Measurements from ENCODE around the gene GALNT7. TPM values are rescaled to one million over a fixed set of nuclear protein-coding genes. Genes with fewer than 3 reads are reported as not detected.
A peak's percentile ranks its signal among the peaks of the same experiment; 100 is the strongest.

GALNT7 gene
- total and polyA plus RNA-seq, 2 of the 13 experiments (the other 11 are each of a cell fraction or from before 2014, with no cell fraction given) = 0.08 to 0.13 TPM

DNA sequence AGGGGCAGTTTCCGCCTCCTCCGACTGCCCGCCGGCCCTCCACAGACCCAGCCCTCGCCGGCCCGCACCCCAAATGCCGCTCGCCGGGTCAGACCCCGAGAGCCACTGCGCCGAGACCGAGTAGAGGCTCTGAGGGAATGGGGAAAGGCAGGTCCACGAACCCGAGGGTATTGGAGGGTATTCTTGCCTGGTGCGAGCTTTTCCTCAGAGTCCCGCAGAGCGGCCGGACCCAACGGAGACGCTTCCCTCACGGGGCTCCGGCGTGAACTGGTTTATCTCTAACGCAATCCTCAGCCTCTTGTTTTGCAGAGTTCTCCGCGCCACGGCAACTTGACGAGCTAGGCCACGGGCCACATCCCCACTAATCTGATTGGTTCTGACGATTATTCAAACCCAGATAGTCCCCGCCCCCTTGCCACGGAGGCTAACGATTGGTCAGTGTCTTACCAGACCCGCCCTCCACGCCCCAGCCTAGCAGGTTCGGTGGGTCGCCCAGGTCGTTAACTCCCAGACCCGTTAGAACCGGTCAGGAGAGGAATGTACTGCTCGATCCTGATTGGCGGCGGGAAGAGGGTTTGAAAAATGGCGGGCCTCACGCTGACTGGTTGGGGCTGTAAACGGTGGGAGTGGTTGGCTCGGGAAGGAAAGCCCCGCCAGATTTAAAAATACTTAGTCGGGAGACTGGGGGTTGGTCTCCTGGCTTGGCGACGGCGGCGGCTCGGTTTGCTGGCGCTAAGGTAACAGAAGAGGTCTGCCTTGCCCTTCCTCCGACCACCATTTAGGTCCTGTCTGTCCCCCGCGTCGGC lies 165.7 kb downstream of the GALNT7 start, which contains the start of gene HMGB2 (continued):
- TF ChIP-seq PTBP1 (IDR thresholded peaks at IDR 0.05; ENCODE audit: low read depth, low read length, poor library complexity, severe bottlenecking) (no peak), RARA (CRISPR knock-in tag; IDR thresholded peaks at IDR 0.05) (0 out of 2 replicates have a peak, but pooled peaks have one; percentile 7), NCOA1 (CRISPR knock-in tag; IDR thresholded peaks at IDR 0.05) (no peak), HOXD1 (CRISPR knock-in tag; IDR thresholded peaks at IDR 0.05) (peak; percentile 31; the same call in 1 of the 2 replicates), CENPX (CRISPR knock-in tag; IDR thresholded peaks at IDR 0.05) (no peak), POLR2A (IDR thresholded peaks at IDR 0.05; ENCODE audit: insufficient read depth in 1 of 2, low read depth in 2 of 2, low read length in 2 of 2) (peak; percentile 99), SALL2 (CRISPR knock-in tag; IDR thresholded peaks at IDR 0.05) (peak; percentile 28; the same call in 1 of the 2 replicates), SRSF1 (optimal IDR thresholded peaks at IDR 0.05; ENCODE audit: low read depth, low read length) (peak; percentile 67), ZNF343 (CRISPR knock-in tag; IDR thresholded peaks at IDR 0.05) (no peak), FOXK2 (IDR thresholded peaks at IDR 0.05) (no peak), ZNF446 (CRISPR knock-in tag; IDR thresholded peaks at IDR 0.05) (no peak), MXD4 (CRISPR knock-in tag; IDR thresholded peaks at IDR 0.05) (peak; percentile 65), ZNF569 (CRISPR knock-in tag; IDR thresholded peaks at IDR 0.05; ENCODE audit: borderline replicate concordance) (no peak), CBX1 (IDR thresholded peaks at IDR 0.05; ENCODE audit: low read depth) (no peak), HMGXB4 (CRISPR knock-in tag; IDR thresholded peaks at IDR 0.05; ENCODE audit: borderline replicate concordance in 1 of 2, low read depth in 1 of 2) (peak; percentile 61 to 71; a peak in 3 of 4 replicates), ZNF235 (CRISPR knock-in tag; IDR thresholded peaks at IDR 0.05; ENCODE audit: borderline replicate concordance) (no peak), ZNF674 (CRISPR knock-in tag; IDR thresholded peaks at IDR 0.05; ENCODE audit: low read depth) (no peak), MYNN (CRISPR knock-in tag; IDR thresholded peaks at IDR 0.05; ENCODE audit: low read depth) (no peak)
- TF ChIP-seq, protein P1, sequence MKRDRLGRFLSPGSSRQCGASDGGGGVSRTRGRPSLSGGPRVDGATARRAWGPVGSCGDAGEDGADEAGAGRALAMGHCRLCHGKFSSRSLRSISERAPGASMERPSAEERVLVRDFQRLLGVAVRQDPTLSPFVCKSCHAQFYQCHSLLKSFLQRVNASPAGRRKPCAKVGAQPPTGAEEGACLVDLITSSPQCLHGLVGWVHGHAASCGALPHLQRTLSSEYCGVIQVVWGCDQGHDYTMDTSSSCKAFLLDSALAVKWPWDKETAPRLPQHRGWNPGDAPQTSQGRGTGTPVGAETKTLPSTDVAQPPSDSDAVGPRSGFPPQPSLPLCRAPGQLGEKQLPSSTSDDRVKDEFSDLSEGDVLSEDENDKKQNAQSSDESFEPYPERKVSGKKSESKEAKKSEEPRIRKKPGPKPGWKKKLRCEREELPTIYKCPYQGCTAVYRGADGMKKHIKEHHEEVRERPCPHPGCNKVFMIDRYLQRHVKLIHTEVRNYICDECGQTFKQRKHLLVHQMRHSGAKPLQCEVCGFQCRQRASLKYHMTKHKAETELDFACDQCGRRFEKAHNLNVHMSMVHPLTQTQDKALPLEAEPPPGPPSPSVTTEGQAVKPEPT (CRISPR knock-in tag; IDR thresholded peaks at IDR 0.05; ENCODE audit: low read depth) = no peak
- TF ChIP-seq, protein P2, sequence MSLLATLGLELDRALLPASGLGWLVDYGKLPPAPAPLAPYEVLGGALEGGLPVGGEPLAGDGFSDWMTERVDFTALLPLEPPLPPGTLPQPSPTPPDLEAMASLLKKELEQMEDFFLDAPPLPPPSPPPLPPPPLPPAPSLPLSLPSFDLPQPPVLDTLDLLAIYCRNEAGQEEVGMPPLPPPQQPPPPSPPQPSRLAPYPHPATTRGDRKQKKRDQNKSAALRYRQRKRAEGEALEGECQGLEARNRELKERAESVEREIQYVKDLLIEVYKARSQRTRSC (CRISPR knock-in tag; IDR thresholded peaks at IDR 0.05; ENCODE audit: low read depth) = 0 out of 2 replicates have a peak, but pooled peaks have one; percentile 36
- TF ChIP-seq, protein P3, sequence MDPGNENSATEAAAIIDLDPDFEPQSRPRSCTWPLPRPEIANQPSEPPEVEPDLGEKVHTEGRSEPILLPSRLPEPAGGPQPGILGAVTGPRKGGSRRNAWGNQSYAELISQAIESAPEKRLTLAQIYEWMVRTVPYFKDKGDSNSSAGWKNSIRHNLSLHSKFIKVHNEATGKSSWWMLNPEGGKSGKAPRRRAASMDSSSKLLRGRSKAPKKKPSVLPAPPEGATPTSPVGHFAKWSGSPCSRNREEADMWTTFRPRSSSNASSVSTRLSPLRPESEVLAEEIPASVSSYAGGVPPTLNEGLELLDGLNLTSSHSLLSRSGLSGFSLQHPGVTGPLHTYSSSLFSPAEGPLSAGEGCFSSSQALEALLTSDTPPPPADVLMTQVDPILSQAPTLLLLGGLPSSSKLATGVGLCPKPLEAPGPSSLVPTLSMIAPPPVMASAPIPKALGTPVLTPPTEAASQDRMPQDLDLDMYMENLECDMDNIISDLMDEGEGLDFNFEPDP (CRISPR knock-in tag; conservative IDR thresholded peaks at IDR 0.05) = no peak
- TF ChIP-seq, protein P4, sequence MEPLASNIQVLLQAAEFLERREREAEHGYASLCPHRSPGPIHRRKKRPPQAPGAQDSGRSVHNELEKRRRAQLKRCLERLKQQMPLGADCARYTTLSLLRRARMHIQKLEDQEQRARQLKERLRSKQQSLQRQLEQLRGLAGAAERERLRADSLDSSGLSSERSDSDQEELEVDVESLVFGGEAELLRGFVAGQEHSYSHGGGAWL (CRISPR knock-in tag; IDR thresholded peaks at IDR 0.05) = peak; percentile 65; the same call in 1 of the 2 replicates
- TF ChIP-seq, protein P5, sequence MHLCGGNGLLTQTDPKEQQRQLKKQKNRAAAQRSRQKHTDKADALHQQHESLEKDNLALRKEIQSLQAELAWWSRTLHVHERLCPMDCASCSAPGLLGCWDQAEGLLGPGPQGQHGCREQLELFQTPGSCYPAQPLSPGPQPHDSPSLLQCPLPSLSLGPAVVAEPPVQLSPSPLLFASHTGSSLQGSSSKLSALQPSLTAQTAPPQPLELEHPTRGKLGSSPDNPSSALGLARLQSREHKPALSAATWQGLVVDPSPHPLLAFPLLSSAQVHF (CRISPR knock-in tag; IDR thresholded peaks at IDR 0.05) = peak; percentile 98

All from HepG2 (cell line).